Breast epithelium (tissue), 4 donors: ENCODE measurements around the gene ADAMTS2. TPM values are rescaled to one million over a fixed set of nuclear protein-coding genes. Genes with fewer than 3 reads are reported as not detected.
"Not testable (repeated sequence)": the region's sequence is repeated elsewhere in the genome, so short reads cannot be mapped to it uniquely, and the experiment has no call there.

ENCODE experiments used
- DNase-seq, 2 donors: peaks; one replicate each; pipeline ENCODE4 v3.0.0-alpha.2; 2019; ENCODE audit warnings: low spot score in 2 of 2
- H3K27ac ChIP-seq, 2 donors: fragments of 200-600 bp; sonication (generic) in 1 of 2; one replicate each; pipeline ENCODE4 v1.5.1; 2016 to 2019; ENCODE audit warnings: mild to moderate bottlenecking in 1 of 2
- H3K27me3 ChIP-seq, 2 donors: fragments of 200-600 bp; sonication (generic) in 1 of 2; one replicate each; pipeline versions ENCODE4 v1.5.1 to v1.6.0; 2017 to 2019; ENCODE audit warnings: control low read depth in 1 of 2, mild to moderate bottlenecking in 1 of 2
- H3K36me3 ChIP-seq: fragments of 200-600 bp; one replicate; pipeline ENCODE4 v1.5.1; 2019
- H3K4me1 ChIP-seq, 2 donors: fragments of 200-600 bp; sonication (generic); one replicate each; pipeline ENCODE4 v1.5.1; 2016 to 2019; ENCODE audit warnings: control low read depth in 1 of 2
- H3K4me3 ChIP-seq, 3 donors: fragments of 200-600 bp; sonication (generic); 1 replicate in 2 of 3; 2 replicates in 1 of 3; pipeline ENCODE4 v1.5.1; 2016 to 2019; ENCODE audit warnings: mild to moderate bottlenecking in 3 of 3, moderate library complexity in 2 of 3
- H3K9me3 ChIP-seq, 2 donors: fragments of 200-600 bp; sonication (generic) in 1 of 2; one replicate each; pipeline ENCODE4 v1.5.1; 2016 to 2019; ENCODE audit warnings: control low read depth in 1 of 2
- CTCF ChIP-seq, 3 donors: fragments of 450-650 bp; IDR thresholded peaks; one replicate each; pipeline ENCODE4 v1.5.1; 2016 to 2017; ENCODE audit warnings: antibody characterized with exemption in 3 of 3, mild to moderate bottlenecking in 3 of 3, moderate library complexity in 3 of 3
- POLR2A ChIP-seq: fragments of 450-650 bp; IDR thresholded peaks from one replicate; pipeline ENCODE4 v1.6.1; 2016; ENCODE audit warnings: antibody characterized with exemption, mild to moderate bottlenecking, moderate library complexity
- POLR2AphosphoS5 ChIP-seq, 3 donors: sonication (generic); formaldehyde crosslinking; IDR thresholded peaks; one replicate each; pipeline ENCODE4 v1.6.1; 2017; ENCODE audit warnings: antibody characterized with exemption in 3 of 3
- intact Hi-C: fragments of 100-400 bp; cut with DNase I; formaldehyde crosslinking; loops from one replicate; pipeline ENCODE4 v1.15.1; 2023; ENCODE audit warnings: low total_unique reads
- total RNA-seq, 3 donors: library from RNA; depleted of rRNA; stranded (reverse); fragments of >200 nt; gene quantifications; one replicate each; pipeline ENCODE4 v1.1.0, GENCODE V29; 2016

The ADAMTS2 gene
- total RNA-seq, 3 donors from 2014 or later: 11.3 to 51.8 (median 19.7) TPM

- Histone ChIP-seq H3K36me3 (no peaks in the 10 kb centered on the region), H3K27me3 (no peaks in the 10 kb centered on the region), H3K27ac (no peak overlapping the region), H3K4me1 (no peaks in the 10 kb centered on the region), H3K4me3 (no peak overlapping the region), H3K9me3 (peaks cover 78 to 79% of the 10 kb centered on the region in 2 donors)
- TF ChIP-seq POLR2AphosphoS5 (IDR thresholded peaks at IDR 0.05) (no peak), POLR2A (no peak), CTCF (IDR thresholded peaks at IDR 0.05) (no peak)
- intact Hi-C loops: no loop called here
- DNase-seq: peak; percentile 4 to 20
These were observed 232.1 kb downstream of the ADAMTS2 start for GRCh38 chr5:179113143-179113530.

GRCh38 chr5:179112469-179113142 is 232.7 kb downstream of the ADAMTS2 start:
- H3K4me3 ChIP-seq: no peak overlapping the region
- no peaks in the 10 kb centered on the region for H3K4me1 ChIP-seq
- peaks cover 81 to 84% of the 10 kb centered on the region in 2 donors for H3K9me3 ChIP-seq
- no peak for DNase-seq
- H3K27me3 ChIP-seq: no peaks in the 10 kb centered on the region
- H3K27ac ChIP-seq: no peak overlapping the region
- intact Hi-C loops: no loop called here
- TF ChIP-seq CTCF (IDR thresholded peaks at IDR 0.05) (no peak), POLR2AphosphoS5 (IDR thresholded peaks at IDR 0.05) (no peak), POLR2A (no peak)
- no peaks in the 10 kb centered on the region for H3K36me3 ChIP-seq

- intact Hi-C loops: no loop called here
- Histone ChIP-seq H3K36me3 (no peaks in the 10 kb centered on the region), H3K27ac (no peak overlapping the region), H3K27me3 (no peaks in the 10 kb centered on the region), H3K9me3 (peaks cover 75 to 92% of the 10 kb centered on the region in 2 donors), H3K4me3 (no peak overlapping the region), H3K4me1 (no peaks in the 10 kb centered on the region)
- DNase-seq: no peak
- no peak for TF ChIP-seq POLR2A
- TF ChIP-seq CTCF (IDR thresholded peaks at IDR 0.05): no peak
- TF ChIP-seq POLR2AphosphoS5 (IDR thresholded peaks at IDR 0.05): no peak
These were observed 233.7 kb downstream of the ADAMTS2 start for GRCh38 chr5:179111267-179112207.

- no peak for TF ChIP-seq CTCF (IDR thresholded peaks at IDR 0.05)
- no peak for TF ChIP-seq POLR2A
- TF ChIP-seq POLR2AphosphoS5 (IDR thresholded peaks at IDR 0.05): no peak
- Histone ChIP-seq H3K27me3 (no peaks in the 10 kb centered on the region), H3K9me3 (peaks cover 66 to 83% of the 10 kb centered on the region in 2 donors), H3K4me3 (no peak overlapping the region), H3K36me3 (no peaks in the 10 kb centered on the region), H3K4me1 (no peaks in the 10 kb centered on the region), H3K27ac (no peak overlapping the region)
- intact Hi-C loops: no loop called here
- no peak for DNase-seq
These were observed 234.7 kb downstream of the ADAMTS2 start for GRCh38 chr5:179110528-179110927.

- H3K27me3 ChIP-seq: not testable (repeated sequence)
These were observed 244.0 kb downstream of the ADAMTS2 start for GRCh38 chr5:179101282-179101681.

More at GRCh38 chr5:179101282-179101681, 244.0 kb downstream of the ADAMTS2 start:
- H3K4me3 ChIP-seq, H3K4me1 ChIP-seq, H3K36me3 ChIP-seq, intact Hi-C loops, H3K27ac ChIP-seq, DNase-seq: not testable (repeated sequence)
- peaks cover 43 to 52% of the 10 kb centered on the region in 2 donors for H3K9me3 ChIP-seq
